ENCODE data around the gene ELAVL1.

GRCh38 chr19:7982651-7983099 is 22.8 kb downstream of the ELAVL1 start:
- TF ChIP-seq CTCF (IDR thresholded peaks at IDR 0.05; ENCODE audit: poor library complexity, severe bottlenecking) (no peak), EP300 (conservative IDR thresholded peaks at IDR 0.05; ENCODE audit: poor library complexity, severe bottlenecking) (no peak)
- TF ChIP-seq, protein P1, sequence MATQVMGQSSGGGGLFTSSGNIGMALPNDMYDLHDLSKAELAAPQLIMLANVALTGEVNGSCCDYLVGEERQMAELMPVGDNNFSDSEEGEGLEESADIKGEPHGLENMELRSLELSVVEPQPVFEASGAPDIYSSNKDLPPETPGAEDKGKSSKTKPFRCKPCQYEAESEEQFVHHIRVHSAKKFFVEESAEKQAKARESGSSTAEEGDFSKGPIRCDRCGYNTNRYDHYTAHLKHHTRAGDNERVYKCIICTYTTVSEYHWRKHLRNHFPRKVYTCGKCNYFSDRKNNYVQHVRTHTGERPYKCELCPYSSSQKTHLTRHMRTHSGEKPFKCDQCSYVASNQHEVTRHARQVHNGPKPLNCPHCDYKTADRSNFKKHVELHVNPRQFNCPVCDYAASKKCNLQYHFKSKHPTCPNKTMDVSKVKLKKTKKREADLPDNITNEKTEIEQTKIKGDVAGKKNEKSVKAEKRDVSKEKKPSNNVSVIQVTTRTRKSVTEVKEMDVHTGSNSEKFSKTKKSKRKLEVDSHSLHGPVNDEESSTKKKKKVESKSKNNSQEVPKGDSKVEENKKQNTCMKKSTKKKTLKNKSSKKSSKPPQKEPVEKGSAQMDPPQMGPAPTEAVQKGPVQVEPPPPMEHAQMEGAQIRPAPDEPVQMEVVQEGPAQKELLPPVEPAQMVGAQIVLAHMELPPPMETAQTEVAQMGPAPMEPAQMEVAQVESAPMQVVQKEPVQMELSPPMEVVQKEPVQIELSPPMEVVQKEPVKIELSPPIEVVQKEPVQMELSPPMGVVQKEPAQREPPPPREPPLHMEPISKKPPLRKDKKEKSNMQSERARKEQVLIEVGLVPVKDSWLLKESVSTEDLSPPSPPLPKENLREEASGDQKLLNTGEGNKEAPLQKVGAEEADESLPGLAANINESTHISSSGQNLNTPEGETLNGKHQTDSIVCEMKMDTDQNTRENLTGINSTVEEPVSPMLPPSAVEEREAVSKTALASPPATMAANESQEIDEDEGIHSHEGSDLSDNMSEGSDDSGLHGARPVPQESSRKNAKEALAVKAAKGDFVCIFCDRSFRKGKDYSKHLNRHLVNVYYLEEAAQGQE (IDR thresholded peaks at IDR 0.05; ENCODE audit: borderline replicate concordance) = no peak

Data from neural cell (in vitro differentiated cells).